Measurements from ENCODE around the gene FBXW7. TPM values are rescaled to one million over a fixed set of nuclear protein-coding genes. Genes with fewer than 3 reads are reported as not detected.

Gene FBXW7
- total RNA-seq, 1 donor from 2014 or later, result 56.7 TPM

- intact Hi-C loops (cut with micrococcal nuclease), result no loop called here
- H3K4me1 ChIP-seq, result peaks cover 53% of the 10 kb centered on the region
These were observed 6.0 kb downstream of the FBXW7 start for GRCh38 chr4:152529880-152530279.

GRCh38 chr4:152528060-152528459 is 7.8 kb downstream of the FBXW7 start:
- Histone ChIP-seq H3K4me1 (peaks cover 42% of the 10 kb centered on the region), H3K27ac (replicated peaks) (no peak overlapping the region), H3K4me3 (no peak overlapping the region), H3K9me3 (replicated peaks) (no peaks in the 10 kb centered on the region), H3K27me3 (ENCODE audit: low read depth) (no peaks in the 10 kb centered on the region), H3K36me3 (no peaks in the 10 kb centered on the region)
- TF ChIP-seq, protein P1, sequence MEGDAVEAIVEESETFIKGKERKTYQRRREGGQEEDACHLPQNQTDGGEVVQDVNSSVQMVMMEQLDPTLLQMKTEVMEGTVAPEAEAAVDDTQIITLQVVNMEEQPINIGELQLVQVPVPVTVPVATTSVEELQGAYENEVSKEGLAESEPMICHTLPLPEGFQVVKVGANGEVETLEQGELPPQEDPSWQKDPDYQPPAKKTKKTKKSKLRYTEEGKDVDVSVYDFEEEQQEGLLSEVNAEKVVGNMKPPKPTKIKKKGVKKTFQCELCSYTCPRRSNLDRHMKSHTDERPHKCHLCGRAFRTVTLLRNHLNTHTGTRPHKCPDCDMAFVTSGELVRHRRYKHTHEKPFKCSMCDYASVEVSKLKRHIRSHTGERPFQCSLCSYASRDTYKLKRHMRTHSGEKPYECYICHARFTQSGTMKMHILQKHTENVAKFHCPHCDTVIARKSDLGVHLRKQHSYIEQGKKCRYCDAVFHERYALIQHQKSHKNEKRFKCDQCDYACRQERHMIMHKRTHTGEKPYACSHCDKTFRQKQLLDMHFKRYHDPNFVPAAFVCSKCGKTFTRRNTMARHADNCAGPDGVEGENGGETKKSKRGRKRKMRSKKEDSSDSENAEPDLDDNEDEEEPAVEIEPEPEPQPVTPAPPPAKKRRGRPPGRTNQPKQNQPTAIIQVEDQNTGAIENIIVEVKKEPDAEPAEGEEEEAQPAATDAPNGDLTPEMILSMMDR (IDR thresholded peaks at IDR 0.05; ENCODE audit: borderline replicate concordance), result no peak
- intact Hi-C loops (cut with micrococcal nuclease), result no loop called here
- DNase-seq, result no peak

More at GRCh38 chr4:152529880-152530279, 6.0 kb downstream of the FBXW7 start:
- Histone ChIP-seq H3K36me3 (no peaks in the 10 kb centered on the region), H3K27me3 (ENCODE audit: low read depth) (no peaks in the 10 kb centered on the region), H3K9me3 (replicated peaks) (no peaks in the 10 kb centered on the region), H3K27ac (replicated peaks) (no peak overlapping the region), H3K4me3 (no peak overlapping the region)
- TF ChIP-seq, protein P1 (IDR thresholded peaks at IDR 0.05; ENCODE audit: borderline replicate concordance), result no peak
- no peak for DNase-seq

DNA sequence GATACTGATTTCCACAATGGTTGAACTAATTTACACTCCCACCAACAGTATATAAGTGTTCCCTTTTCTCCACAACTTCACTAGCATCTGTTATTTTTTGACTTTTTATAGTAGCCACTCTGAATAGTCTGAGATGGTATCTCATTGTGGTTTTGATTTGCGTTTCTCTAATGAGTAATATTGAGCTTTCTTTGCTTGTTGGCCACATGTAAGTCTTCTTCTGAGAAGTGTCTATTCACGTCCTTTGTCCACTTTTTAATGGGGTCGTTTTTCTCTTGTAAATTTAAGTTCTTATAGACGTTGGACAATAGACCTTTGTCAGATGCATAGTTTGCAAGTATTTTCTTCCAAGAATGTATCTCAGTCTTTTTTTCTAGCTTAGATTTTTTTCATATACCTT is 10.0 kb downstream of the FBXW7 start:
- H3K27me3 ChIP-seq (ENCODE audit: low read depth), result no peaks in the 10 kb centered on the region
- no peak overlapping the region for H3K27ac ChIP-seq (replicated peaks)
- TF ChIP-seq, protein P1 (IDR thresholded peaks at IDR 0.05; ENCODE audit: borderline replicate concordance), result no peak
- no peaks in the 10 kb centered on the region for H3K36me3 ChIP-seq
- intact Hi-C loops (cut with micrococcal nuclease), result no loop called here
- no peaks in the 10 kb centered on the region for H3K9me3 ChIP-seq (replicated peaks)
- H3K4me3 ChIP-seq, result no peak overlapping the region
- no peak for DNase-seq
- H3K4me1 ChIP-seq, result peaks cover 20% of the 10 kb centered on the region

DNA sequence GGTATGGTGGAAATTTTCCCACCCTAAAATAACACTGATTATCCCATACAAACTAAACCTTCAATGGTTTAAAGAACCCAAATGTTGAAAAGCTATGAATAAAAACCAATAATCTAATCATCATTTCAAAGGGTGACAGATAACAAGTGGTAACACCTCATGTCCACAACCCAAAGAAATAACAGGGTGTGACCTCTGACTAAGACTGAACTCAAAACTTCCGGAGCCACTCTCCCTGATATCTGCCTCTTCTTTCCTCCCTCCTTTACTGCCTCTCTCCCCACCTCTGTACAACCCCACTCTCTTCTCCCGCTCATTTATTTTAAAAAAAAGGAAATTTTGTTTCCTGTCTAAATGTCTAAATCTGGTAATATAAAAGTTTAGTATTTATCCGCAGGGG is 11.5 kb downstream of the FBXW7 start:
- Histone ChIP-seq H3K9me3 (replicated peaks) (no peaks in the 10 kb centered on the region), H3K27me3 (ENCODE audit: low read depth) (no peaks in the 10 kb centered on the region), H3K36me3 (no peaks in the 10 kb centered on the region), H3K4me3 (no peak overlapping the region), H3K4me1 (peaks cover 14% of the 10 kb centered on the region), H3K27ac (replicated peaks) (no peak overlapping the region)
- TF ChIP-seq, protein P1 (IDR thresholded peaks at IDR 0.05; ENCODE audit: borderline replicate concordance), result no peak
- DNase-seq, result no peak
- intact Hi-C loops (cut with micrococcal nuclease), result no loop called here

DNA sequence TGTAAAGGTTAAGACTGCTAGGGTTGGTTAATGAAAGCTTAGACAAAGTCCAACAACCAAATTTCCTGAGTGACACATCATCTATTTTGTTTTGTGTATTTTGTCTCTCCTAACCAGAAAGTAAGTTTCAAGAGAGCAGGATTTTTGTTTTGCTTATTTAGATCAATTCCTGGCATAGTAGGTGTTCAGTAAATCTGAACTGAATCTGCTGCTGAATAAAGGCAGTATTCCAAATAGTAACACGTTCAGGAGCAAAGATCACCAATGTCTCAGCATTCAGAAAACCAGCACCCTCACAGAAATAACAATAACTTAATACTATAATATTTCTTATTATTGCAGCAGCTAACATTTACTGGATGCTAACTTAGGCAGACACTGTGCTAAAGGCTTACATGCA is 12.2 kb downstream of the FBXW7 start:
- Histone ChIP-seq H3K27me3 (ENCODE audit: low read depth) (no peaks in the 10 kb centered on the region), H3K36me3 (no peaks in the 10 kb centered on the region), H3K27ac (replicated peaks) (no peak overlapping the region), H3K9me3 (replicated peaks) (no peaks in the 10 kb centered on the region), H3K4me1 (peaks cover 14% of the 10 kb centered on the region), H3K4me3 (no peak overlapping the region)
- DNase-seq, result no peak
- intact Hi-C loops (cut with micrococcal nuclease), result no loop called here
- TF ChIP-seq, protein P1 (IDR thresholded peaks at IDR 0.05; ENCODE audit: borderline replicate concordance), result no peak

- DNase-seq, result no peak
- TF ChIP-seq, protein P1 (IDR thresholded peaks at IDR 0.05; ENCODE audit: borderline replicate concordance), result no peak
- Histone ChIP-seq H3K36me3 (no peaks in the 10 kb centered on the region), H3K27me3 (ENCODE audit: low read depth) (no peaks in the 10 kb centered on the region), H3K9me3 (replicated peaks) (no peaks in the 10 kb centered on the region), H3K4me1 (peaks cover 7% of the 10 kb centered on the region), H3K4me3 (no peak overlapping the region), H3K27ac (replicated peaks) (no peak overlapping the region)
- intact Hi-C loops (cut with micrococcal nuclease), result no loop called here
These were observed 13.1 kb downstream of the FBXW7 start for GRCh38 chr4:152522754-152523153.
